ENCODE data around the gene GRID2.
A peak's percentile ranks its signal among the peaks of the same experiment; 100 is the strongest.

The GRID2 gene

GRCh38 chr4:93788712-93789111 is 1484.9 kb downstream of the GRID2 start:
- TF ChIP-seq CTCF (conservative IDR thresholded peaks at IDR 0.05; ENCODE audit: low read depth, low read length): peak; percentile 68

GRCh38 chr4:93791570-93792195 is 1487.9 kb downstream of the GRID2 start:
- no peak overlapping the region for H3K4me3 ChIP-seq (ENCODE audit: low read length)
- peak; percentile 91 for TF ChIP-seq CTCF (conservative IDR thresholded peaks at IDR 0.05; ENCODE audit: low read depth, low read length)
- no peak for DNase-seq (ENCODE audit: low read depth)

More at GRCh38 chr4:93788712-93789111, 1484.9 kb downstream of the GRID2 start:
- DNase-seq (ENCODE audit: low read depth): no peak
- H3K4me3 ChIP-seq (ENCODE audit: low read length): no peak overlapping the region

GRCh38 chr4:93802045-93802444 is 1498.3 kb downstream of the GRID2 start:
- no peak for TF ChIP-seq CTCF (conservative IDR thresholded peaks at IDR 0.05; ENCODE audit: low read depth, low read length)
- no peak for DNase-seq (ENCODE audit: low read depth)
- no peak overlapping the region for H3K4me3 ChIP-seq (ENCODE audit: low read length)

- no peak for TF ChIP-seq CTCF (conservative IDR thresholded peaks at IDR 0.05; ENCODE audit: low read depth, low read length)
- H3K4me3 ChIP-seq (ENCODE audit: low read length): no peak overlapping the region
- DNase-seq (ENCODE audit: low read depth): no peak
These were observed 1506.0 kb downstream of the GRID2 start for GRCh38 chr4:93809773-93810172.

- TF ChIP-seq CTCF (conservative IDR thresholded peaks at IDR 0.05; ENCODE audit: low read depth, low read length): no peak
- H3K4me3 ChIP-seq (ENCODE audit: low read length): no peak overlapping the region
- DNase-seq (ENCODE audit: low read depth): peak; percentile 27
These were observed 1506.7 kb downstream of the GRID2 start for GRCh38 chr4:93810340-93810992.

GRCh38 chr4:93813092-93813491 is 1509.3 kb downstream of the GRID2 start:
- no peak overlapping the region for H3K4me3 ChIP-seq (ENCODE audit: low read length)
- TF ChIP-seq CTCF (conservative IDR thresholded peaks at IDR 0.05; ENCODE audit: low read depth, low read length): no peak

GRCh38 chr4:93814141-93814540 is 1510.4 kb downstream of the GRID2 start:
- no peak for TF ChIP-seq CTCF (conservative IDR thresholded peaks at IDR 0.05; ENCODE audit: low read depth, low read length)

More at GRCh38 chr4:93813092-93813491, 1509.3 kb downstream of the GRID2 start:
- DNase-seq (ENCODE audit: low read depth): no peak

More at GRCh38 chr4:93814141-93814540, 1510.4 kb downstream of the GRID2 start:
- H3K4me3 ChIP-seq (ENCODE audit: low read length): no peak overlapping the region
- no peak for DNase-seq (ENCODE audit: low read depth)

Data from retinal pigment epithelial cell (primary cell).